ENCODE measurements around the gene LUC7L3. TPM values are rescaled to one million over a fixed set of nuclear protein-coding genes. Genes with fewer than 3 reads are reported as not detected.

The LUC7L3 gene
- total and polyA plus RNA-seq, 10 of the 15 experiments (the other 5 are each of a cell fraction or from before 2014, with no cell fraction given): 51.3 to 176 (median 149) TPM

GRCh38 chr17:50707289-50708049 is 11.9 kb upstream of the LUC7L3 start, which contains the start of gene ANKRD40 (continued):
- no peak for TF ChIP-seq E2F8 (IDR thresholded peaks at IDR 0.05; ENCODE audit: low read depth, partially characterized antibody)
- TF ChIP-seq TAF1 (IDR thresholded peaks at IDR 0.05; ENCODE audit: borderline replicate concordance, low read depth, low read length): peak; percentile 91; the same call in 1 of the 2 replicates
- TF ChIP-seq BRCA1 (IDR thresholded peaks at IDR 0.05; ENCODE audit: low read depth, low read length): no peak
- TF ChIP-seq LARP7 (IDR thresholded peaks at IDR 0.05): peak; percentile 78
- no peak for TF ChIP-seq BCL3 (IDR thresholded peaks at IDR 0.05; ENCODE audit: borderline replicate concordance, insufficient read depth, low read depth, low read length, poor library complexity, severe bottlenecking)
- no peak for TF ChIP-seq YBX1 (IDR thresholded peaks at IDR 0.05)
- TF ChIP-seq, protein P1, sequence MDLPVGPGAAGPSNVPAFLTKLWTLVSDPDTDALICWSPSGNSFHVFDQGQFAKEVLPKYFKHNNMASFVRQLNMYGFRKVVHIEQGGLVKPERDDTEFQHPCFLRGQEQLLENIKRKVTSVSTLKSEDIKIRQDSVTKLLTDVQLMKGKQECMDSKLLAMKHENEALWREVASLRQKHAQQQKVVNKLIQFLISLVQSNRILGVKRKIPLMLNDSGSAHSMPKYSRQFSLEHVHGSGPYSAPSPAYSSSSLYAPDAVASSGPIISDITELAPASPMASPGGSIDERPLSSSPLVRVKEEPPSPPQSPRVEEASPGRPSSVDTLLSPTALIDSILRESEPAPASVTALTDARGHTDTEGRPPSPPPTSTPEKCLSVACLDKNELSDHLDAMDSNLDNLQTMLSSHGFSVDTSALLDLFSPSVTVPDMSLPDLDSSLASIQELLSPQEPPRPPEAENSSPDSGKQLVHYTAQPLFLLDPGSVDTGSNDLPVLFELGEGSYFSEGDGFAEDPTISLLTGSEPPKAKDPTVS (IDR thresholded peaks at IDR 0.05; ENCODE audit: low read depth, low read length): no peak
- TF ChIP-seq TARDBP (IDR thresholded peaks at IDR 0.05; ENCODE audit: borderline replicate concordance): no peak; the same call in none of the 2 replicates
- TF ChIP-seq, protein P2, sequence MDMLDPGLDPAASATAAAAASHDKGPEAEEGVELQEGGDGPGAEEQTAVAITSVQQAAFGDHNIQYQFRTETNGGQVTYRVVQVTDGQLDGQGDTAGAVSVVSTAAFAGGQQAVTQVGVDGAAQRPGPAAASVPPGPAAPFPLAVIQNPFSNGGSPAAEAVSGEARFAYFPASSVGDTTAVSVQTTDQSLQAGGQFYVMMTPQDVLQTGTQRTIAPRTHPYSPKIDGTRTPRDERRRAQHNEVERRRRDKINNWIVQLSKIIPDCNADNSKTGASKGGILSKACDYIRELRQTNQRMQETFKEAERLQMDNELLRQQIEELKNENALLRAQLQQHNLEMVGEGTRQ (IDR thresholded peaks at IDR 0.05; ENCODE audit: borderline replicate concordance, low read depth, low read length): peak; percentile 5
- peak; percentile 59; the same call in 1 of the 2 replicates for TF ChIP-seq DPF2 (IDR thresholded peaks at IDR 0.05)
- peak; percentile 60; the same call in 1 of the 2 replicates for TF ChIP-seq CREB1 (IDR thresholded peaks at IDR 0.05; ENCODE audit: low read depth)
- peak; percentile 77; the same call in 1 of the 2 replicates for TF ChIP-seq MXI1 (IDR thresholded peaks at IDR 0.05; ENCODE audit: low read depth, low read length)
- peak; percentile 69 for TF ChIP-seq HDAC6 (IDR thresholded peaks at IDR 0.05; ENCODE audit: unreplicated experiment)
- no peak for TF ChIP-seq SMC3 (IDR thresholded peaks at IDR 0.05; ENCODE audit: borderline replicate concordance, low read length)
- TF ChIP-seq SREBF2 (IDR thresholded peaks at IDR 0.05; ENCODE audit: low read length): no peak
- peak in 1 of 2 experiments; percentile 40; a peak in 2 of 4 replicates for TF ChIP-seq IKZF2 (IDR thresholded peaks at IDR 0.05)
- no peak for TF ChIP-seq IRF5 (IDR thresholded peaks at IDR 0.05; ENCODE audit: borderline replicate concordance)
- no peak for TF ChIP-seq ZNF622 (IDR thresholded peaks at IDR 0.05)
- TF ChIP-seq MTA2 (IDR thresholded peaks at IDR 0.05; ENCODE audit: low read depth): no peak
- no peak for TF ChIP-seq NFYA (IDR thresholded peaks at IDR 0.05; ENCODE audit: borderline replicate concordance, low read depth, low read length)
- no peak for TF ChIP-seq ZNF384 (IDR thresholded peaks at IDR 0.05; ENCODE audit: borderline replicate concordance, low read depth, low read length)
- TF ChIP-seq IRF4 (IDR thresholded peaks at IDR 0.05; ENCODE audit: low read depth, low read length): 0 out of 2 replicates have a peak, but pooled peaks have one; percentile 21

All from GM12878 (cell line).